Left ventricle myocardium superior (tissue), 1 donor: ENCODE measurements around the gene PKD1L1. TPM values are rescaled to one million over a fixed set of nuclear protein-coding genes. Genes with fewer than 3 reads are reported as not detected.

Experiments used
- ATAC-seq: fragments of 200-7000 bp; cut with Tn5 transposase; one replicate; pipeline ENCODE4 v1.9.1; 2020; ENCODE audit warnings: mild to moderate bottlenecking, moderate library complexity
- DNase-seq: peaks from one replicate; pipeline ENCODE4 v3.0.0-alpha.2; 2020
- intact Hi-C: fragments of 100-400 bp; cut with micrococcal nuclease; formaldehyde crosslinking; loops from one replicate; pipeline ENCODE4 v1.11.0; 2022
- total RNA-seq: library from RNA; stranded (reverse); fragmentation: NEBNext Ultra II Directional; extraction: Animal tissue kit (Norgen Biotek cat#: 25700); gene quantifications from one replicate; pipeline ENCODE4 v1.2.1, GENCODE V29; 2021
- donor health status: DM: no; HTN: yes; CAD: no; lungs with severe emphysema.

Gene PKD1L1
- total RNA-seq, 1 donor from 2014 or later: 2.8 TPM

GRCh38 chr7:47839381-47839780 is 108.9 kb downstream of the PKD1L1 start:
- ATAC-seq (no peak), DNase-seq (no peak)
- intact Hi-C loops: no loop called here

GRCh38 chr7:47837826-47838225 is 110.4 kb downstream of the PKD1L1 start:
- DNase-seq (no peak), ATAC-seq (no peak)
- intact Hi-C loops: no loop called here

GRCh38 chr7:47836503-47837202 is 111.6 kb downstream of the PKD1L1 start:
- intact Hi-C loops: no loop called here
- DNase-seq (no peak), ATAC-seq (peak; percentile 61)

GRCh38 chr7:47836080-47836479 is 112.2 kb downstream of the PKD1L1 start:
- no peak for DNase-seq

GRCh38 chr7:47833211-47833610 is 115.1 kb downstream of the PKD1L1 start:
- DNase-seq: no peak
- intact Hi-C loops: no loop called here

More at GRCh38 chr7:47836080-47836479, 112.2 kb downstream of the PKD1L1 start:
- ATAC-seq: no peak
- intact Hi-C loops: no loop called here

GRCh38 chr7:47832105-47832715 is 116.1 kb downstream of the PKD1L1 start:
- intact Hi-C loops: no loop called here
- no peak for ATAC-seq
- DNase-seq: no peak

More at GRCh38 chr7:47833211-47833610, 115.1 kb downstream of the PKD1L1 start:
- ATAC-seq: no peak

- DNase-seq (no peak), ATAC-seq (no peak)
- intact Hi-C loops: no loop called here
Measured at GRCh38 chr7:47830015-47830414, 118.3 kb downstream of the PKD1L1 start.

- intact Hi-C loops: no loop called here
- DNase-seq (no peak), ATAC-seq (no peak)
Measured at GRCh38 chr7:47827871-47828270, 120.4 kb downstream of the PKD1L1 start.

GRCh38 chr7:47827351-47827756 is 120.9 kb downstream of the PKD1L1 start:
- ATAC-seq (peak; percentile 88), DNase-seq (peak; percentile 53)
- intact Hi-C loops: no loop called here

GRCh38 chr7:47826754-47827153 is 121.5 kb downstream of the PKD1L1 start:
- no peak for DNase-seq
- intact Hi-C loops: no loop called here

GRCh38 chr7:47819607-47819920 is 128.7 kb downstream of the PKD1L1 start:
- ATAC-seq (peak; percentile 23), DNase-seq (no peak)
- intact Hi-C loops: loop anchor here (1.0 to 5.0 kb wide), 2 partner anchors 387 to 553 kb away; no protein-coding TSS in a partner anchor

More at GRCh38 chr7:47826754-47827153, 121.5 kb downstream of the PKD1L1 start:
- no peak for ATAC-seq

GRCh38 chr7:47818796-47819606 is 129.3 kb downstream of the PKD1L1 start:
- DNase-seq: peak; percentile 75
- ATAC-seq: peak; percentile 78
- intact Hi-C loops: loop anchor here (1.0 to 5.0 kb wide), 2 partner anchors 387 to 553 kb away; no protein-coding TSS in a partner anchor

- ATAC-seq (no peak), DNase-seq (peak; percentile 46)
- intact Hi-C loops: loop anchor here (5.0 kb wide), 1 partner anchor 386 kb away; no protein-coding TSS in a partner anchor
Measured at GRCh38 chr7:47817917-47818316, 130.3 kb downstream of the PKD1L1 start.

- DNase-seq: no peak
- intact Hi-C loops: loop anchor here (5.0 kb wide), 1 partner anchor 384 kb away; no protein-coding TSS in a partner anchor
- ATAC-seq: peak; percentile 31
Measured at GRCh38 chr7:47816647-47817046, 131.6 kb downstream of the PKD1L1 start.

- intact Hi-C loops: loop anchor here (5.0 kb wide), 1 partner anchor 384 kb away; no protein-coding TSS in a partner anchor
- ATAC-seq (no peak), DNase-seq (no peak)
Measured at GRCh38 chr7:47815867-47816266, 132.4 kb downstream of the PKD1L1 start.

- DNase-seq (no peak), ATAC-seq (no peak)
- intact Hi-C loops: loop anchor here (5.0 kb wide), 1 partner anchor 383 kb away; no protein-coding TSS in a partner anchor
Measured at GRCh38 chr7:47814905-47815613, 133.2 kb downstream of the PKD1L1 start.

- intact Hi-C loops: no loop called here
- ATAC-seq: peak; percentile 66
Measured at GRCh38 chr7:47813620-47814260, 134.5 kb downstream of the PKD1L1 start.

GRCh38 chr7:47812429-47813136 is 135.7 kb downstream of the PKD1L1 start:
- no peak for ATAC-seq

More at GRCh38 chr7:47813620-47814260, 134.5 kb downstream of the PKD1L1 start:
- no peak for DNase-seq

More at GRCh38 chr7:47812429-47813136, 135.7 kb downstream of the PKD1L1 start:
- DNase-seq: no peak
- intact Hi-C loops: no loop called here
